Glutamatergic neuron (in vitro differentiated cells): ENCODE results near the gene CLDN5. TPM values are rescaled to one million over a fixed set of nuclear protein-coding genes. Genes with fewer than 3 reads are reported as not detected.

Experiments used
- DNase-seq: peaks from one replicate; pipeline ENCODE4 v3.0.0; 2022
- H3K27ac Mint-ChIP-seq: one replicate; pipeline ENCODE4 v1.8.0; 2020; ENCODE audit warnings: mild to moderate bottlenecking, mixed read lengths, inconsistent platforms; ENCODE audit not compliant: unreplicated experiment
- H3K27me3 Mint-ChIP-seq: one replicate; pipeline ENCODE4 v1.8.0; 2020; ENCODE audit warnings: mild to moderate bottlenecking, moderate library complexity, mixed read lengths, inconsistent platforms; ENCODE audit not compliant: unreplicated experiment
- H3K36me3 Mint-ChIP-seq: one replicate; pipeline ENCODE4 v1.8.0; 2020; ENCODE audit warnings: mild to moderate bottlenecking, mixed read lengths, inconsistent platforms; ENCODE audit not compliant: unreplicated experiment
- H3K4me1 Mint-ChIP-seq: one replicate; pipeline ENCODE4 v1.8.0; 2020; ENCODE audit warnings: mild to moderate bottlenecking, low read depth, mixed read lengths, inconsistent platforms; ENCODE audit not compliant: unreplicated experiment
- H3K4me3 Mint-ChIP-seq: one replicate; pipeline ENCODE4 v1.8.0; 2020; ENCODE audit warnings: mild to moderate bottlenecking, mixed read lengths, inconsistent platforms; ENCODE audit not compliant: unreplicated experiment
- H3K9me3 Mint-ChIP-seq: one replicate; pipeline ENCODE4 v1.8.0; 2020; ENCODE audit warnings: mild to moderate bottlenecking, moderate library complexity, mixed read lengths, inconsistent platforms; ENCODE audit not compliant: unreplicated experiment
- CTCF ChIP-seq: fragments of 200-600 bp; sonication (generic); IDR thresholded peaks from one replicate; pipeline ENCODE4 v1.5.0; 2021; ENCODE audit not compliant: partially characterized antibody, unreplicated experiment
- total RNA-seq: library from RNA; stranded (reverse); fragmentation: NEBNext Ultra II Directional; extraction: Animal tissue kit (Norgen Biotek cat#: 25700); gene quantifications from one replicate; pipeline ENCODE4 v1.2.1, GENCODE V29; 2021; ENCODE audit not compliant: unreplicated experiment

CLDN5 gene
- total RNA-seq, 1 donor from 2014 or later, result 7.4 TPM

- Mint-ChIP-seq H3K36me3 (no peaks in the 10 kb centered on the region), H3K27me3 (peaks cover 2% of the 10 kb centered on the region), H3K4me3 (no peak overlapping the region), H3K9me3 (peaks cover 4% of the 10 kb centered on the region), H3K27ac (no peak overlapping the region), H3K4me1 (no peaks in the 10 kb centered on the region)
- DNase-seq, result no peak
- TF ChIP-seq CTCF, result no peak
These were observed 40.5 kb downstream of the CLDN5 start for GRCh38 chr22:19483481-19484244.

GRCh38 chr22:19482297-19482696 lies 41.9 kb downstream of the CLDN5 start:
- H3K4me3 Mint-ChIP-seq, result no peak overlapping the region
- DNase-seq, result no peak
- H3K27me3 Mint-ChIP-seq, result peaks cover 2% of the 10 kb centered on the region
- H3K27ac Mint-ChIP-seq, result no peak overlapping the region
- peaks cover 4% of the 10 kb centered on the region for H3K9me3 Mint-ChIP-seq
- peaks cover 3% of the 10 kb centered on the region for H3K4me1 Mint-ChIP-seq
- no peaks in the 10 kb centered on the region for H3K36me3 Mint-ChIP-seq
- TF ChIP-seq CTCF, result no peak

- H3K4me3 Mint-ChIP-seq, result peak overlapping the region; percentile 94
- peaks cover 4% of the 10 kb centered on the region for H3K9me3 Mint-ChIP-seq
- H3K27ac Mint-ChIP-seq, result no peak overlapping the region
- peaks cover 2% of the 10 kb centered on the region for H3K27me3 Mint-ChIP-seq
- H3K36me3 Mint-ChIP-seq, result no peaks in the 10 kb centered on the region
- TF ChIP-seq CTCF, result no peak
- no peak for DNase-seq
- H3K4me1 Mint-ChIP-seq, result peaks cover 7% of the 10 kb centered on the region
These were observed 43.4 kb downstream of the CLDN5 start for GRCh38 chr22:19480789-19481188.

GRCh38 chr22:19480173-19480568 lies 44.0 kb downstream of the CLDN5 start:
- no peak for TF ChIP-seq CTCF
- Mint-ChIP-seq H3K9me3 (peaks cover 4% of the 10 kb centered on the region), H3K27me3 (peaks cover 2% of the 10 kb centered on the region), H3K36me3 (no peaks in the 10 kb centered on the region), H3K27ac (peak overlapping the region; percentile 54), H3K4me1 (peaks cover 8% of the 10 kb centered on the region), H3K4me3 (peak overlapping the region; percentile 94)
- DNase-seq, result no peak
